Measurements from ENCODE around the gene FOXK2. TPM values are rescaled to one million over a fixed set of nuclear protein-coding genes. Genes with fewer than 3 reads are reported as not detected.

The FOXK2 gene
- total RNA-seq, 3 donors from 2014 or later (not counting 1 experiment from before 2014, with no cell fraction given) = 42.5 to 50.0 (median 46.4) TPM

- Mint-ChIP-seq H3K27me3 (ENCODE audit: low read depth in 2 of 2) (no peaks in the 10 kb centered on the region), H3K4me3 (no peak overlapping the region), H3K27ac (no peak overlapping the region), H3K4me1 (peaks cover 24 to 34% of the 10 kb centered on the region in 2 donors), H3K9me3 (no peaks in the 10 kb centered on the region), H3K36me3 (no peaks in the 10 kb centered on the region)
- 90% methylated on average over 25 of the region's 25 CpGs for WGBS (ENCODE audit: insufficient coverage)
- H3K27me3 ChIP-seq (ENCODE audit: control insufficient read depth, insufficient read depth, low read length) = no peaks in the 10 kb centered on the region
- DNase-seq (no peak), ATAC-seq (no peak)
- TF ChIP-seq, protein P1, sequence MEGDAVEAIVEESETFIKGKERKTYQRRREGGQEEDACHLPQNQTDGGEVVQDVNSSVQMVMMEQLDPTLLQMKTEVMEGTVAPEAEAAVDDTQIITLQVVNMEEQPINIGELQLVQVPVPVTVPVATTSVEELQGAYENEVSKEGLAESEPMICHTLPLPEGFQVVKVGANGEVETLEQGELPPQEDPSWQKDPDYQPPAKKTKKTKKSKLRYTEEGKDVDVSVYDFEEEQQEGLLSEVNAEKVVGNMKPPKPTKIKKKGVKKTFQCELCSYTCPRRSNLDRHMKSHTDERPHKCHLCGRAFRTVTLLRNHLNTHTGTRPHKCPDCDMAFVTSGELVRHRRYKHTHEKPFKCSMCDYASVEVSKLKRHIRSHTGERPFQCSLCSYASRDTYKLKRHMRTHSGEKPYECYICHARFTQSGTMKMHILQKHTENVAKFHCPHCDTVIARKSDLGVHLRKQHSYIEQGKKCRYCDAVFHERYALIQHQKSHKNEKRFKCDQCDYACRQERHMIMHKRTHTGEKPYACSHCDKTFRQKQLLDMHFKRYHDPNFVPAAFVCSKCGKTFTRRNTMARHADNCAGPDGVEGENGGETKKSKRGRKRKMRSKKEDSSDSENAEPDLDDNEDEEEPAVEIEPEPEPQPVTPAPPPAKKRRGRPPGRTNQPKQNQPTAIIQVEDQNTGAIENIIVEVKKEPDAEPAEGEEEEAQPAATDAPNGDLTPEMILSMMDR (IDR thresholded peaks at IDR 0.05) = no peak
- intact Hi-C loops (cut with micrococcal nuclease) = no loop called here
- H3K9me3 ChIP-seq (ENCODE audit: control insufficient read depth, insufficient read depth, low read length) = no peaks in the 10 kb centered on the region
- peaks cover 17% of the 10 kb centered on the region for H3K36me3 ChIP-seq (ENCODE audit: control insufficient read depth, insufficient read depth, low read length)
- peaks cover 28% of the 10 kb centered on the region for H3K4me1 ChIP-seq (ENCODE audit: control insufficient read depth, insufficient read depth, low read length)
- H3K4me3 ChIP-seq (ENCODE audit: low read length) = no peak overlapping the region
- no peak overlapping the region for H3K27ac ChIP-seq (ENCODE audit: low read length)
Measured at GRCh38 chr17:82490512-82491195, 28.9 kb upstream of the FOXK2 start.

GRCh38 chr17:82491196-82491530, 28.4 kb upstream of the FOXK2 start:
- Histone ChIP-seq H3K9me3 (ENCODE audit: control insufficient read depth, insufficient read depth, low read length) (no peaks in the 10 kb centered on the region), H3K4me1 (ENCODE audit: control insufficient read depth, insufficient read depth, low read length) (peaks cover 26% of the 10 kb centered on the region), H3K36me3 (ENCODE audit: control insufficient read depth, insufficient read depth, low read length) (peaks cover 14% of the 10 kb centered on the region), H3K4me3 (ENCODE audit: low read length) (no peak overlapping the region), H3K27me3 (ENCODE audit: control insufficient read depth, insufficient read depth, low read length) (no peaks in the 10 kb centered on the region), H3K27ac (ENCODE audit: low read length) (no peak overlapping the region)
- intact Hi-C loops (cut with micrococcal nuclease) = no loop called here
- 93% methylated on average over 10 of the region's 10 CpGs for WGBS (ENCODE audit: insufficient coverage)
- TF ChIP-seq, protein P1 (IDR thresholded peaks at IDR 0.05) = no peak
- Mint-ChIP-seq H3K27ac (no peak overlapping the region), H3K36me3 (no peaks in the 10 kb centered on the region), H3K4me1 (peaks cover 21 to 33% of the 10 kb centered on the region in 2 donors), H3K9me3 (no peaks in the 10 kb centered on the region), H3K4me3 (no peak overlapping the region), H3K27me3 (ENCODE audit: low read depth in 2 of 2) (no peaks in the 10 kb centered on the region)
- no peak for ATAC-seq
- no peak for DNase-seq

DNA sequence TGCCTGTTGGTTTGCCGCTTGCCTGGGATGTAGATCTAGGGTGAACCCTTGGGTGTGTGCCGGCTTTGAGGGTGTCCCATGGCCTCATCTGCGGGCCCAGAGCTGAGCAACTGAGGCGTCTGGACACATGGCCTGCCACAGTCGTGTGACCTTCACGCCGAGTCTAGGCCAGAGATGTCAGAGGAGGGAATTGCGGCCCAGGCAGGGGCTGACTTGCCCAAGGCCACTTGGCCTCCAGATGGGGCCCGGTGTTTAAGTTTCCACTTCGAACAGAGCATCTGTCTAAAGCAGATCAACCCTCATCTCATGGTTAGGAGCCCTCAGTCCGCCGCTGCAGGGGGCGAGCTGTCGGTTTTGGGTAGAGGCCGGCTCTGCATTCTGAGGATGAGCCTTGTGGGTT, 28.0 kb upstream of the FOXK2 start:
- Mint-ChIP-seq H3K36me3 (no peaks in the 10 kb centered on the region), H3K27me3 (ENCODE audit: low read depth in 2 of 2) (no peaks in the 10 kb centered on the region), H3K4me3 (no peak overlapping the region), H3K9me3 (no peaks in the 10 kb centered on the region), H3K27ac (no peak overlapping the region), H3K4me1 (peaks cover 17 to 33% of the 10 kb centered on the region in 2 donors)
- Histone ChIP-seq H3K27ac (ENCODE audit: low read length) (no peak overlapping the region), H3K9me3 (ENCODE audit: control insufficient read depth, insufficient read depth, low read length) (no peaks in the 10 kb centered on the region), H3K4me3 (ENCODE audit: low read length) (no peak overlapping the region), H3K27me3 (ENCODE audit: control insufficient read depth, insufficient read depth, low read length) (no peaks in the 10 kb centered on the region), H3K4me1 (ENCODE audit: control insufficient read depth, insufficient read depth, low read length) (peaks cover 26% of the 10 kb centered on the region), H3K36me3 (ENCODE audit: control insufficient read depth, insufficient read depth, low read length) (peaks cover 14% of the 10 kb centered on the region)
- DNase-seq (no peak), ATAC-seq (no peak)
- intact Hi-C loops (cut with micrococcal nuclease) = no loop called here
- 98% methylated on average over 15 of the region's 15 CpGs for WGBS (ENCODE audit: insufficient coverage)
- TF ChIP-seq, protein P1 (IDR thresholded peaks at IDR 0.05) = no peak

Measured in natural killer cell (primary cell).